ENCODE measurements around the gene CEBPA.

Gene CEBPA

GRCh38 chr19:33302175-33302973 is at the start of gene CEBPA:
TSS of gene CEBPA (minus strand) at chr19:33302534. CDS start at chr19:33302414, 120 bp downstream.
- DNase-seq (ENCODE audit: low read depth), result peak; percentile 39

- DNase-seq (ENCODE audit: low read depth), result no peak
Observed at GRCh38 chr19:33350538-33351309, 48.4 kb upstream of the CEBPA start.

- no peak for DNase-seq (ENCODE audit: low read depth)
Observed at GRCh38 chr19:33349319-33350289, 47.3 kb upstream of the CEBPA start.

GRCh38 chr19:33348301-33349010 is 46.1 kb upstream of the CEBPA start:
- no peak for DNase-seq (ENCODE audit: low read depth)

- no peak for DNase-seq (ENCODE audit: low read depth)
Observed at GRCh38 chr19:33347300-33347699, 45.0 kb upstream of the CEBPA start.

GRCh38 chr19:33346665-33347064 is 44.3 kb upstream of the CEBPA start:
- no peak for DNase-seq (ENCODE audit: low read depth)

- no peak for DNase-seq (ENCODE audit: low read depth)
Observed at GRCh38 chr19:33345163-33345562, 42.8 kb upstream of the CEBPA start.

GRCh38 chr19:33344573-33344925 is 42.2 kb upstream of the CEBPA start:
- DNase-seq (ENCODE audit: low read depth), result no peak

- DNase-seq (ENCODE audit: low read depth), result no peak
Observed at GRCh38 chr19:33343859-33344572, 41.7 kb upstream of the CEBPA start.

GRCh38 chr19:33343301-33343700 is 41.0 kb upstream of the CEBPA start:
- no peak for DNase-seq (ENCODE audit: low read depth)

GRCh38 chr19:33340991-33341390 is 38.7 kb upstream of the CEBPA start:
- no peak for DNase-seq (ENCODE audit: low read depth)

GRCh38 chr19:33339016-33339984 is 37.0 kb upstream of the CEBPA start:
- no peak for DNase-seq (ENCODE audit: low read depth)

GRCh38 chr19:33335446-33335845 is 33.1 kb upstream of the CEBPA start:
- DNase-seq (ENCODE audit: low read depth), result no peak

- no peak for DNase-seq (ENCODE audit: low read depth)
Observed at GRCh38 chr19:33334271-33334670, 31.9 kb upstream of the CEBPA start.

- DNase-seq (ENCODE audit: low read depth), result no peak
Observed at GRCh38 chr19:33333642-33334041, 31.3 kb upstream of the CEBPA start.

GRCh38 chr19:33333151-33333550 is 30.8 kb upstream of the CEBPA start:
- no peak for DNase-seq (ENCODE audit: low read depth)

- no peak for DNase-seq (ENCODE audit: low read depth)
Observed at GRCh38 chr19:33332248-33332647, 29.9 kb upstream of the CEBPA start.

GRCh38 chr19:33329736-33330135 is 27.4 kb upstream of the CEBPA start:
- no peak for DNase-seq (ENCODE audit: low read depth)

GRCh38 chr19:33329060-33329459 is 26.7 kb upstream of the CEBPA start:
- no peak for DNase-seq (ENCODE audit: low read depth)

- peak; percentile 42 for DNase-seq (ENCODE audit: low read depth)
Observed at GRCh38 chr19:33325920-33326319, 23.6 kb upstream of the CEBPA start.

All from fibroblast of the conjunctiva (primary cell).